NCI-H526 treated with DMSO at 0.1 percent for 48 hours (cell line): ENCODE results near the gene AKIP1.
A peak's percentile ranks its signal among the peaks of the same experiment; 100 is the strongest.
"Not testable (repeated sequence)": the region's sequence is repeated elsewhere in the genome, so short reads cannot be mapped to it uniquely, and the experiment has no call there.

Experiments
- DNase-seq: peaks from one replicate; lab custom pipeline; 2025; lab: John Stamatoyannopoulos, UW

AKIP1 gene, protein sequence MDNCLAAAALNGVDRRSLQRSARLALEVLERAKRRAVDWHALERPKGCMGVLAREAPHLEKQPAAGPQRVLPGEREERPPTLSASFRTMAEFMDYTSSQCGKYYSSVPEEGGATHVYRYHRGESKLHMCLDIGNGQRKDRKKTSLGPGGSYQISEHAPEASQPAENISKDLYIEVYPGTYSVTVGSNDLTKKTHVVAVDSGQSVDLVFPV

DNA sequence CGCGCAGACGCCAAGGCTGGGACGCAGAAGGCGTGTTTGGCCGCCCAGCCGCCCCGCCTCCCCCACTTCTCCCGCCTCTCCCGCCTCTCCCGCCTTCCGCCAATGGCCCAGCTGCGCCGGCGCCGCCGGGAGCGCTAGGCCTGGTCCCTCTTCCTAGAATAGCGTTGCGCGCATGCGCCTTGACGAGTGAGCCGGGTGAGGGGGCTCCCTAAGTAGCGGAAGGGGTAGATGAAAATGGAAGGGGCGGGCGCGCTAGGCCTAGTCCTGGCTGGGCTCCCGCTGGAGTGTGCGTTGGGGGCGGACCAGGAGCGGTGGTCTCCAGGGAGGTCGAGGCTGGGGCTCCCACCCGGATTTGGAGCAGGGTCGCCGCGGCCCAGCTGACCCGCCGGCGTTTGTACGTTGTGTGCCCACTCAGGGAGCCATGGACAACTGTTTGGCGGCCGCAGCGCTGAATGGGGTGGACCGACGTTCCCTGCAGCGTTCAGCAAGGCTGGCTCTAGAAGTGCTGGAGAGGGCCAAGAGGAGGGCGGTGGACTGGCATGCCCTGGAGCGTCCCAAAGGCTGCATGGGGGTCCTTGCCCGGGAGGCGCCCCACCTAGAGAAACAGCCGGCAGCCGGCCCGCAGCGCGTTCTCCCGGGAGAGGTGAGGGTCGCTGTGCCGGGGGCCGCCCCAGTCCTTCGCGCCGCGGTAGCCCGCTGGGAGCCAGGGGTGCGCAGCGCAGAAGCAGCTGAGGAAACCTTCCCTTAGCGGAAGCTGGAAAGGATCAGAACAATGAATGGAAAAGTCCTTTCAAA lies at the start of gene AKIP1:
AKIP1 (plus strand) TSS at position 161 of the 795 bp plus-strand sequence; CDS start at position 422, 261 bp downstream.
- peak; percentile 96 for DNase-seq

DNA sequence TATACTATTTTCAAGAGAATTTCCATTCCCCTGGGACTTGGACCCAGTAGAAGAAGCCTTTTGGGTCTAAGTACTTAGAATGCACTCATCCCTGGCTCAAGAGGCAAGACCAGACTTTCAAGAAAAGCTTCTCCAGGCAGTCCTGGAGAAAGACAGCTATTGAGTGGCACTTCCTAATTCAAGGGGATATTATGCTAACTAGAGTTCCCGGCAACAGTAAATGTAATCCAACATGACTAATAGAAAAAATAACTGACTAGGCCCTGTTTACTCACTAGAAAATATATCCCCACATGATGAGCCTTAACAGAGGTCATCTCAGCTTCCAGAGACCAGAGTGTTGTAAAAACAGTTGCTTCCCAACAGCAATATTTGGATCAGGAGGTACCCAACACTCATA lies 47.2 kb upstream of the AKIP1 start:
- DNase-seq, result no peak

DNA sequence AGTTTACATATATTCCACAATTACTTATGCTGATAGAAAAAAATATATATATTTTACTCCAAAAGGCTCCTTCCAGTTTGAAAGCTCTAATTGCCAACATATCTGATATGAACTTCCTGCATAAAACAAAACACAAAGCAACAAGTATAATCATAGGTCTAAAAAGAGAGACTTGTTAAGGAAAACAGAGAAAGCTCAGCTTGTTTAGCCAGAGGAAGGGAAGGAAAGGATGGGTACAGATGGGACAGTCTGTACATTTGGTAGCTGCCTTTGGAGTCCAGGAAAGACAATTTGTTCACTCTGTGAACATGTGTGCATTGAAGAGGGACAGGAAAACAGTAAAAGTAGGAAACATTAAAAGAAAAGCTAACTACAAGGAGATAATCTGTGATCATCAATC lies 45.7 kb upstream of the AKIP1 start:
- DNase-seq, result no peak

DNA sequence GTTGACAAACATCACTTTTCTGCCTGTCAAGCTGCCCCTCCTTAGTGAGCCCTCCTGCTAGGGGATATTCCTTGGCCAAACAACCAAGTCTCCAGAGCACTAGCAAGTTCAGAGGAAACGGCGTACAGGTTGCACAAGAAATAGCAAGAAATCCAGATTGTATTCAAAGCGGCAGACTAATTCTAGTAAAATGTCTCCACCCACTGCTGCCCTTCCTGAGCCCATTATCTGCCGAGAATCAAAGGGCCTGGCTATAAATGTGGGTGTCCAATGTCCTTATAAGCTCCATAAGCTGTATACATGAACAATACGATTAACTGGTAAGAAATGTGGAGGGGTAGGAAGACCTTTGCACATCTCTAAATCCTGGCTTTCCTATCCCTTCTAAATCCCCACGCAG lies 44.0 kb upstream of the AKIP1 start:
- no peak for DNase-seq

DNA sequence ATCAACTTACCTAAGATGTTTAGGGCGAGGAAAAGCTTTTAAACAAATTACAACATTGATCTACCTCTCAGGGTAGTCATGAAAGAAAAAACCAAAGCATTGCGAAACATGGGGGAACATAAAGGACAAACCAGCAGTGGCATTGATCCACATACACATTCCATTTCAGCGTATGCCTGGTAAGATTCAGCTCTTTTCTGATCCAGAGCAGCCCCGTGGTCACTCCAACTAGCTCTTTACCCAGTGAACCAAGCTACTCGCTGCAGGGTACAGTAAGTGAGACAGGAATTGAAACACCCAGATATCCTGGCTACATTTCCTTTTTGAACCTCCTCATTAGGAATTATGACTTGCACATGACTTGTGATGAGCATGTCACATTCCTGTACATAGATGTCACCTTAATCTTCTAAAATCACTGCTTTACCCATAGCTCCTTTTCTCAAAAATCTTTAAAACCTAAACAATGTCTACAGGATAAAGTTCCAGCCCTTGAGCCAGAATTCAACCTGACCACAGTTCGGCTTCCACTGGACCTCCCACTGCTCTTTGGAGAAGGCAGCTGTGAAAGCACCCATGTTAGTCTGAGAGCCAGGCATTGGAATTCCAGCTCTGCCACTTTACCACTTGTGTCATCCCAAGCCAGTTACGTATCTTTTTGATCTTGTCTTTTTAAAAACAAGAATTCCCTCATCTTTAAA lies 42.9 kb upstream of the AKIP1 start:
- DNase-seq, result no peak

DNA sequence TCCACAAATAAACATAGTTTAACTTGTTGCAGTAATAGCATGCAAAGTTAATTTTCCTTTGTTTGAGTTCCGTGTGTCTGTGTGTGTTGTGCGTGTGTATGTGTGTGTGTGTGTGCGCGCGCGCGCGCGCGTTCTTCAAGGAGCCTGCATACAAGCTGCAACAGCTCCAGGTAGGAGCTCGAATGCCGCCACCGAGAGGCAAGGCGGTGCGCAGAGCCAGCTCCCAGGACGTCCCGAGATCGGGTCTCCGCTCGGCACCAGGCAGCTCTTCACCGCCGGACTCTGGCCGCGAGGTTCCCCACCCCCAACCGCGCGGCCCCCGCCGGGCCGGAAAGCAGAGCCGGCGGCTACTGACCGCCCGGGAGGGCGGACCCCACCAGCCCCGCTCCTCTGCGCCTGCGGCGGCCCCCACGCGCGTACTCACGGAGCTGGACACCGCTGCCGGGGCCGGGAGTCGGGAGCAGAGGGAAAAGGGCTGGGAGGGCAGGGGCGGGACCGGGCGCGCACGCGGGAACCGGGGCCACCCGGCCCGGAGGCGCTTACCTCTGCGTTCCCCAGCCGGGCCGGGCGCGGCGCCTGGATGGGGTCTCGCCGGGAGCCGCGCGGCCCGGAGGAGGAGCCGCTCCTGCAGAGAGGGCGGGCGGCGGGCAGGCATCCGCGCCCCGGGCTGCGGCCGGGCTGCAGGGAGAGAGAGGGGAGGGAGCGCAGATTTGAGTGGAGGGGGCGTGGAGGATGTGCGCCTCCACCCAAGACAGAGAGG lies 40.4 kb upstream of the AKIP1 start:
- peak; percentile 41 for DNase-seq

DNA sequence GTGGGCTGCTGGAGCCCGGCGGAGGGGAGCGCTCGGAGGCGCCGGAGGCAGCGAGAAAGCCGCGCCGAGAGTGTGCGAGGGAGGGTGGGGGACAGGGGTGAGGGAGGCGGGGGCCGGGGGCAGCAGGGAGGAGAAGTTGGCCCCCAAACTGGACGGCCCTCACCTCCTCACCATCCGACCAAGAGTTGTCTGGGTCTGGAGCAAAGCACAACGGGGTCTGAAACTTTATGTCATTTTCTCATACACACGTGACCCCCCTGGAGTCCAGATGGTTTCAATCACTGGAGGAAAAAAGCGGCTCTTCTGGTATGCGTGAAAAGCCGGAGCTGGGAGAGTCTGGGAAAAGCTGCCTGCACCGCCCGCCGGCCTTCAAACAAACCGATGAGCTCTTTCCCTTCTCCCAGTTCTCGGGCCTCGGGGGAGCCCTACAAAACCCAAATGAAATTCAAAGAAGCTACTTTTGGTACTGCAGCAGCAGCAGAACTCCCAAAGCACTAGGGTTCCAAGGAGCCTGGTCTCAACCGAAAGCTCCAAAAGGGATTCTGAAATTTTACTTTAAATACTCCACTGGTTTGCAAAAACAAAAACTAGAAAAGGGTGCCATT lies 39.7 kb upstream of the AKIP1 start:
- peak; percentile 43 for DNase-seq

DNA sequence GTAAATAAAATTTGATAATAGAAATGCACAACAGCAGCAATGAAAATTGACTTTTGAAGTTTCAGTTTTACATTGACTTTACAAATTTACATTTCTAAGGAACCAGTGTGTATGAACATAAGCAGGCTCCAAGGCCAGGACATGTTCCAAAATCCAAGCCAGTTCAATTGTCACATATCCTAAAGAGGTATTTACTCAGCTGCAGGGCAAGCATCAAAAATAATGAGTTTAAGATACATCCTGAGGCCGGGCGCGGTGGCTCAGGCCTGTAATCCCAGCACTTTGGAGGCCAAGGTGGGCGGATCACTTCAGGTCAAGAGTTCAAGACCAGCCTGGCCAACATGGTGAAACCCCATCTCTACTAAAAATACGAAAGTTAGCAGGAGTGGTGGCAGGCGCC lies 39.0 kb upstream of the AKIP1 start:
- DNase-seq, result no peak

DNA sequence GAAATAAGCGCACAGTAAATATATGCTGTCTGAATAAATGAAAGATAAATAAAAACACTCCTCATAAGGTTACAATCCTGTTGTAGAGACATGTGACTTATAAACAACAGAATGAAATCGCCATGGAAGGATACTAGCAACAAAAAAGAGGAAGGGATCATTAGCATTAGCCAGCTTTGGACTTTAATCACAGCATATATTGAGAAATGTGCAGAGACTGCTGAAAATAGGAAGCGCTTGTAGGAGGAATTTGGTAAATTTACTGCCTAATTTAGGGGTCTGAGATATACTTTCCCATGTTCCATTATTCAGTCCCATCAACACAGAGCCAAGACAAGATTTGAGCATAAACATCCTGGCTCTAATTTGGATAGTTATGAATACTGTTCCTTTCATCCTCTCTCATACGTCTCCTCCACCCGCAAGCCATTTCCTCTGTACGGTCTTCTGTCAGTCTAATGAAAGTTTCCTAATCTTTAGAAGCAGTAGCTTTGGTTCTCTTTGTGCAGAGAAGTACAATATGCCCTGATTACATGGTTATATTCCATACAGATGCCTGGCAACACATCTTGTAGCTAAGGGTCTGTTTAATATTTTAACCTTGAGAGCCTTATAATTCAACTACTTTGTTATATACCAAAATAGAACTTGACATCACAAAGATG lies 37.1 kb upstream of the AKIP1 start:
- DNase-seq, result no peak

DNA sequence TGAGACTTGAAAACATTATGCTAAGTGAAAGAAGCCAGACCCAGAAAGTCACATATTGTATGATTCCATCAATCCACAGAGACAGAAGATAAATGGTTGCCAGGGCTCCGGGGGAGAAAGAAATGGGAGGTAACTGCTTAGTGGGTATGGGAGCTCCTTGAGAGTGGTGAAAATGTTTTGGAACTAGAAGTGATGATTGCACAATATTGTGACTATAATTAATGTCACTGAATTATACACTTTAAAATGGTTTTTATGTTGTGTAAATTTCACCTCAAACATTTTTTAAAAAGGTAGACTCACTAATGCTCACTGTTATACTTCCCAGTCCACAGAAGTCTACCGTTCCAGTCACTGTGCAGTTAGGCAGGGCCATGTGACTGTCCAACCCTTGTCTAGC lies 32.2 kb upstream of the AKIP1 start:
- no peak for DNase-seq

DNA sequence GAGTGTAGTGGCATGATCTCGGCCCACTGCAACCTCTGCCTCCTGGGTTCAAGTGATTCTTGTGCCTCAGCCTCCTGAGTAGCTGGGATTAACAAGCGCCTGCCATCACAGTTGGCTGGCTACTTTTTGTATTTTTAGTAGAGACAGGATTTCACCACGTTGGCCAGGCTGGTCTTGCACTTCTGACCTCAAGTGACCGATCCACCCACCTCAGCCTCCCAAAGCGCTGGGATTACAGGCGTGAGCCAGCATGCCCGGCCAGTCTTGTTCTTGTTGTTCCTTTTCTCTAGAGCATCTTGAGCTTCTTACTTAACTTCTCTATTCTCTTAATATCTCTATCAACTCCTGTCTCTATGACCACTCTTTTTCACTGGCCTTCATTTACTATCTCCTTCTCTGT lies 29.4 kb upstream of the AKIP1 start:
- not testable (repeated sequence) for DNase-seq

DNA sequence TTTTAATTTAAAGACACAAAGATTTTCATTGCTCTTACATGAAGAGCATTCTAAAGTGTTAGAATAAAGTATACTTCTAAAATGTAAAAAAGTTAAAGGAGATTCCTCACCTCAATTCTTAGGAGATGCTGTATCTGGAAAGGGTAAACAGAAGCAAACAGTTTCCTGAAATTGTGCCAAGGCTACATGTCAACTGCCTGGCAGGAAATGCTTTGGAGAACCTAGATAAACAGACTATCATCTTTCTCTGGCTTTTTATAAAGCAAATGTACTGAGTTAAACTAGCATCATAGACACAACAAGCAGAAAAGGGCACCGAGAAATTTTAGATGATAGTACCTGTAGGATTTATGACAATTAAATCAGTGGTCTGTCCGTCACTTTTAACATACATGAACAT lies 24.7 kb upstream of the AKIP1 start:
- DNase-seq, result no peak

DNA sequence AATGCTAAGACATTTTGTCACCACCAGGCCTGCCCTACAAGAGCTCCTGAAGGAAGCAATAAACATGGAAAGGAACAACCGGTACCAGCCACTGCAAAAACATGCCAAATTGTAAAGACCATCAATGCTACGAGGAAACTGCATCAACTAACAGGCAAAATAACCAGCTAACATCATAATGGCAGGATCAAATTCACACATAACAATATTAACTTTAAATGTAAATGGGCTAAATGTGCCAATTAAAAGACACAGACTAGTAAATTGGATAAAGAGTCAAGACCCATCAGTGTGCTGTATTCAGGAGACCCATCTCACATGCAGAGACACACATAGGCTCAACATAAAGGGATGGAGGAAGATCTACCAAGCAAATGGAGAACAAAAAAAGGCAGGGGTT lies 19.8 kb upstream of the AKIP1 start:
- not testable (repeated sequence) for DNase-seq

DNA sequence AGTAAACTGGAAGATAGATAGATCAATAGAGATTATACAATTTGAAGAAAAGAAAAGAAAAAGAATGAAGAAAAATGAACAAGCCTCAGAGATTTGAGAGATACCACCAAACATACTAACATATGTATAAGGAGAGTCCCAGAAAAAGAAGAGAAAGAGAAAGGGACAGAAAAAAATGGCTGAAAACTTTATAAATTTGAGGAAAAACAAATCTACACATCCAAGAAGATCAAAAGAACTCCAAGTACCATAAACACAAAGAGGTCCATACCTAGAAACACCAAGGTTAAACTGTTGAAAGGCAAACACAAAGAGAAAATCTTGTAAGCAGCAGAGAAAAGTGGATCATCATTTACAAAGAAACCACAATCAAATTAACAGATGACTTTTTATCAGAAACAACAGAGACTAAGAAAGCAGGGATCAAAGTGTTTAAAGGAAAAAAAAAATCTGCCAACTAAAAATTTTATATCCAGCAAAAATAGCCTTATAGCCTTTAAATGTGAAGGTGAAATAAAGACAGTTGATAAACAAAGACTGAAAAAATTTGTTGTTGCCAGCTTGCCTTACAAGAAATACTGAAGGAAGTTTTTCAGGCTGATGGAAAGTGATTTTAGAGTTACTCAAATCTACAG lies 11.8 kb upstream of the AKIP1 start:
- no peak for DNase-seq

DNA sequence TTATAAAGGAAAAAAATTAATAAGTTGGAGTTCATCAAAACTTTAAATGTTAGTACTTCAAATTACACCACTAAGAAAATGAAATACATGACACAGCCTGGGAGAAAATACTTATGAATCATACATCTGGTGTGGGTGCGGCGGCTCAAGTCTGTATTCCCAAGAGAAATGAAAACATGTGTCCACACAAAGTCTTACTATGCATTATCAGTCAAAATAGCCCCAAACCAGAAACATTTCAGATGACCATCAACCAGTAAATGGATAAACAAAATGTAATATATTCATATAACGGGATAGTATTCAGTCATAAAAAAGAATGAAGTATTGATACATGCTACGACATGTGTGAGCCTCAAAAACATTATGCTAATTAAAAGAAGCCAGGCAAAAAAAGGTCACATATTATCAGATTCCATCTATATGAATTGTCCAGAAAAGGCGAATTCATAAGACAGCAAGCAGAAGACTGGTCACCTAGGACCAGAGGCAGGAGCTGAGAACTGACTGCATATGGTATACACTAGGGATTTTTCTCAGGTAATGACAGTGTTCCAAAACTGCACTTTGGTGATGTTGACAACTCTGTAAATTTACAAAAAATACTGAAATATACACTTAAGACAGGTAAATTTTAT lies 5.3 kb upstream of the AKIP1 start:
- DNase-seq, result no peak

DNA sequence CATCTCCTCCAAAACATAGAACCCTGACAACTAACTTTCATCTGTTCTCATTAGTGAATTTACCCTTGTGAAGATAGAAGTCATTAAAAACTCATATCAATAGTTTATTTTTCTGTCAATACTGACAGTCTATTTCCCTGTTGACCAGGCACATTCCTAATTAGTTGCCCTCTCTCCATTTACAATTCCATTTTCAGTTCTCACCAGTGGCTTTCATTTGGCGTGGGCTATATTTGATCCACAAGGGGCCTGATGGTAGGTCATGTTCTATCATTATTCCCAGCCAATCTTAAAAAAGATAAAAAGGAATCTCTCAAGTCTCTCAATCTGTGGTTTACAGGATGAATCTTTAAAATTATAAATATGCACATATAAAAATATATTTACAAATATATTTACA lies 3.9 kb upstream of the AKIP1 start:
- DNase-seq, result no peak

DNA sequence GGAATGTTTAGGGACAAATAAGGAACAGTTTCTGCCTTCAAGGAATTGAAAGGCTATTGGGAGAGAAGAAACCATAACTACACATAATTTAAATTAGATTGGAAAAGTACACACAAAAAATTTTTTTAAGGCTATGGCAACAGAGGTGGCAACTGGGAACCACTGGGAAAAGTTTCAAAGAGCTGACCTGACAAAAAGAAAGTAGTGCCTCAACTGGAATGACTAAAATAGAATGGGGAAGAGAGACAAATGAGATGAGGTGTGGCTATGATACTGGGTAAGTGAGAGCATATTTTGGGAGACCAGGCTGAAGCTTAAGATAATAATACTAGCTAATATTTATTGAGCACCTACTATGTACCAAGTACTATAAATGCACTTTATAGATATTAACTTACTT lies 2.9 kb upstream of the AKIP1 start:
- no peak for DNase-seq

DNA sequence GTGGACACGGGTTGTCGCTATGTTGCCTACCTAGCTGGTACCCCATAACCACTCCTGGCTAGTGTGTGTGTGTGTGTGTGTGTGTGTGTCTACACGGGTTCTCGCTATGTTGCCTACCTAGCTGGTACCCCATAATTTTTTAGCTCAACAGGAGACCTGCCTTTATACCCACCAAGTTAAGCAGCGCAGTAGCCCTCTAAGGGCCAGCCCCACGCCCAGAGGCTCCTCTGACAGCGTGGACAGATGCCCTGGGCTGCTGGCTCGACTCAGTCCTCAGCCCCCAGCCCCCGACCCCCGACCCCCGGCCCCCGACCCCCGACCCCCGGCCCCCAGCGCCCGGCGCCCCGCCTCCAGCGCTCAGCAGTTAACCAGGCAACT lies 351 bp upstream of the AKIP1 start:
- no peak for DNase-seq

DNA sequence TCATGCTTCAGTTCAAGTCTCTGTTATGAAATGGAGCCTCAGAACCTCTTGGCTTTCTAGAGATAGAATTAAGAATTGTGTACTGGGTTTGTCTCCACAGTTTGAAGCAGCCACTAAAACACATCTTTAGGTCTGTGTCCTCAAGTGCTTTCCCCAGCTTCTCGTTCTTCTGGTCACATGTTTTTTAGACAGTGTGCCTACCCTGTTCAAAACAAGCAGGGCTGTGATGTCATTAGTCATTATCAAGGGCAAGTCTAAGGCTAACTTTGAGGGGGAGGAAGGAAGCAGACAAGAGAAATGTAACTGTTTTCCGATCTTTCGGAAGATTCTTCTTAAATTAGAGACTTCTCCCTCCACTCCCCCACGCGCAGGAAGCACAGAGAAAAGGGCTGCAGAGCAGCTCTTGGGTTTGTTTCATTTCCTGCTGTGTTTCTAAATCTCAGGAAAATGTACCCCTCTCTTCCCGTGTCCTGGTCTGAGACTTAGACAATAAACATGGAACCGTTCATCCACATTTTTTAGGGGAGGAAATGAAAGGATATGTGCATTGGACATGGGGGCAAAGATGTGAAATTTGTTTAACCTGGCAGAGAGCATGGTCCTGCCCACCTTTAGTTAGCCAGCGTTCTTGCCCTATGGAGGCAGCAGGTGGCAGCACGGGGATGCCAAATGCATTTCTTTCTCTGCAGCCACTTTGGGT lies 3.1 kb downstream of the AKIP1 start:
- peak; percentile 8 for DNase-seq

DNA sequence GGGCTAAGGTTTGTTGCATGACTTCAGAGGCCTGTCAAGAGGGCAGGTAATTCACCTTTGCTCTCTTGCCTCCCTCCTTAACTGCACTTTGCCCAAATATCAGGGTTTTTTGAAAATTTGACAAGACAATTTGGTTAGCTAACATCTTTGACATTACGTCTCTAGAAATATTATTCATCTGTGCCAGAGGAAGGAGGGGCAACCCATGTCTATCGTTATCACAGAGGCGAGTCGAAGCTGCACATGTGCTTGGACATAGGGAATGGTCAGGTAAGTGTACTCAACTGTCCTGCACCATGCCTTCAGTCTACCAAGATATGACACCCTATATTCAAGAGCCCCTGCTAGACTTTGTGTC lies 3.7 kb downstream of the AKIP1 start:
- no peak for DNase-seq
